GM10847 (cell line): Measurements from ENCODE around the gene CAMK1D.

Source experiments
- POLR2A ChIP-seq: IDR thresholded peaks from 2 replicates; pipeline ENCODE4 v1.6.1; 2011; ENCODE audit not compliant: insufficient read length; ENCODE audit errors: extremely low read depth

CAMK1D gene

GRCh38 chr10:12387561-12388210 lies 38.3 kb downstream of the CAMK1D start:
- TF ChIP-seq POLR2A: no peak

GRCh38 chr10:12388671-12389070 lies 39.3 kb downstream of the CAMK1D start:
- TF ChIP-seq POLR2A: no peak

- TF ChIP-seq POLR2A: no peak
These were observed 39.9 kb downstream of the CAMK1D start for GRCh38 chr10:12389154-12389734.

GRCh38 chr10:12390733-12391132 lies 41.4 kb downstream of the CAMK1D start:
- no peak for TF ChIP-seq POLR2A

- TF ChIP-seq POLR2A: no peak
These were observed 41.9 kb downstream of the CAMK1D start for GRCh38 chr10:12391206-12391605.

GRCh38 chr10:12393831-12394230 lies 44.5 kb downstream of the CAMK1D start:
- no peak for TF ChIP-seq POLR2A

- no peak for TF ChIP-seq POLR2A
These were observed 45.1 kb downstream of the CAMK1D start for GRCh38 chr10:12394241-12395033.

- no peak for TF ChIP-seq POLR2A
These were observed 46.7 kb downstream of the CAMK1D start for GRCh38 chr10:12396093-12396492.

GRCh38 chr10:12396567-12396966 lies 47.2 kb downstream of the CAMK1D start:
- no peak for TF ChIP-seq POLR2A

GRCh38 chr10:12397147-12397896 lies 48.0 kb downstream of the CAMK1D start:
- no peak for TF ChIP-seq POLR2A

GRCh38 chr10:12397941-12398340 lies 48.6 kb downstream of the CAMK1D start:
- TF ChIP-seq POLR2A: no peak

- no peak for TF ChIP-seq POLR2A
These were observed 51.1 kb downstream of the CAMK1D start for GRCh38 chr10:12400266-12400931.

- no peak for TF ChIP-seq POLR2A
These were observed 52.1 kb downstream of the CAMK1D start for GRCh38 chr10:12401466-12401865.

- no peak for TF ChIP-seq POLR2A
These were observed 53.8 kb downstream of the CAMK1D start for GRCh38 chr10:12403119-12403518.

GRCh38 chr10:12405342-12406320 lies 56.3 kb downstream of the CAMK1D start:
- no peak for TF ChIP-seq POLR2A
